UCSD-AML1 (cell line): Measurements from ENCODE around the gene IGSF22.

ENCODE experiments used
- DNase-seq: peaks from one replicate; lab custom pipeline; 2025; ENCODE audit not compliant: unreplicated experiment; lab: John Stamatoyannopoulos, UW

The IGSF22 gene

DNA sequence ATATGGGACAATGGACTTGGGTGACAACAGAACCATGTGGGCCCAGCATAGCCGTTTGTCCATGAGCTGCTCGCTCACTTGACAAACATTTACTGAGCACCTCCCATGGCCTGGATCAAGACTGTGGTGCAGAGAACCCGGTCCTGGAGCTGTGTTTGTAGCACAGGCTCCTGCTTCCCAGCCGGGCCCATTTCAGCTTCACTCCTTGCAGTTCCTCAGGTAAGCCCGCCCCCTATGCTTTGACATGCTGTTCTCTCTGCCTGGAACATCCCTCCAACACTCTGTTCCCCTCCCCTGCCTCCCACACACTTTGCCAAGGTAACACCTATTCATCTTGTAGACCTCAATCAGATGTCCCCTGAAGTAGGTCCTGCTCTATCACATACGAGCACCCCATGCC lies 19.3 kb upstream of the IGSF22 start:
- no peak for DNase-seq

DNA sequence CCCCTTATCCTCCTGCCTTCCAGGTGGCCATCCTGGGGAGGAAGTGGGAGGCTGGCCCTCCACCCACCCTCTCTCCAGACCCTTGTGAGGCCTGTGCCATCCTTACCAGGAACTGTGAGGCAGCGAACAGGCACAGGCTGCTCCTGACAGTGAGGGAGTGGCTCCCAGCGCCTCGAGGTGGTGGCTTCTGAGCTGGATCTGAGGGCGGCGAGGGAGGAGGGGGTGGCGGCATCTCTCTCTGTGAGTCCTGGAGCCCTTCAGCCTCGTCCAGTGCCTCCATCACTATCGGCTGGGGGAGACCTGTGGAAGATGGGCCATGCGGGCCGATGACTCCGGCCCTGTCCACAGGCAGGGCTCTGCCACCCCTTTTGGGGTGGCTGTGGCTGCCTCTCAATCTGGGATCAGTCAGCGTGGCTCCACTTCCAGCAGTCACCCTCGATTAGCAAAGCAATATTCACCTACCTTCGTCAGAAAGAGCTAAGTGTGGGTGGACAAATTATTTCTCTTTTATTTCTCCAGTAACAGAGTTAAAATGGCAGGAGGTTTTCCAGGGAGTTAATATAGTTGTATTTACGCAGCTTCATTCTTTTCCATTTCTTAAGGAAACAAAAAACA lies 18.0 kb upstream of the IGSF22 start:
- DNase-seq: no peak

DNA sequence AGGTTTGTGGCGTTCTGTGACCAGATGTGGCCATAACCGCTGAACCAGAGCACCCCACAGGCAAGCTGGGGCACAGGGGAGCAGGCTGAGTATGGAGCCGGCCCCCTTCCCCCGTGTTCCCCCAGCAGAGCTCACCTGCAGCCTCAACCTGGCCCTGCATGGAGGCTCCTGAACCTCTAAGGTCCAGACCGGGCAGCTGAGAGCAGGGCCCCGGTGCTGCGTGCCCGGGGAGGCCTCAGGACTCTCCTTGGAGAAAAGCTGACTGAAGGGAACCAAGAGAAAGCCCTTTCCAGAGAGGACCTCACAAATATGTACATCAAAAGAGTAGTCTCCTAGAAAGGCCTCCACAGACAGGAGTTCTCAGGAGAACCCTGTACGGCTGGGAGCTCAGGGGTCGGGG lies 17.4 kb upstream of the IGSF22 start:
- DNase-seq: no peak

DNA sequence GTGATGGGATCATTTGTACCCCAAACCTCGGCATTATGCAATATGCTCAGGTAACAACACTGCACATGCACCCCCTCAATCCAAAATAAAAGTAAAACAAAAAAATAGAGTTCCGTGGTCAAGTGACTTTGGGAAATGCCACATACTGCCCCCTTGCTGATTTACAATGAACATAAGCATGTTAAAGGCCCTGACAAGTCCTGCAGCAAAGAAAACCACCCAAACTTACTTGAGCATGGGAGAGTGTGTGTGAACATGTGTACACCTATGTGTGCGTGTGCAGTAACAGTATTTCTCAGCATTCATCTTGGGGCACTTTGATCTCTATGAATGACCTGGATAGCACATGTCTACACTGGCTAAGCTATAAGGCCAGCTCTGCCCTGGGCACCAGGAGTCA lies 15.8 kb upstream of the IGSF22 start:
- no peak for DNase-seq

DNA sequence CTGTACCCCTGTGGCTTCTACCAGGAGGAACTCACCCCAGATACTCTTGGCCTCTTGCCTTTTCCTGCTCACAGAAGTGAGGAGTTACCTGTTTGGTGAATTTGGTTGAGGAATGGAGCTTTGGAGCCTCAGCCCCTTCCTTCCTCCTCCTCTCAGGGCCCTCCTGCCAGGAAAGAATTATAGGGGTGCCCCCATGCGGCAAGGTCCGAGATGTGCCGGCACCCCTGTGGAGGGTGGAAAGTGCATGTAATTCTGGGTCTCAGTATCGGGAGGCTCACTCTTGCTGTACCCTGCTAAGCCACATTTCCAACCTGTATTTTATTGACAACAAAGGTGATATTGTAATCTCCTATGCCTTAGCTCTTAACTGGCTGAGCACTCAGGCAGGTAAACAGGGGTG lies 13.7 kb upstream of the IGSF22 start:
- no peak for DNase-seq

DNA sequence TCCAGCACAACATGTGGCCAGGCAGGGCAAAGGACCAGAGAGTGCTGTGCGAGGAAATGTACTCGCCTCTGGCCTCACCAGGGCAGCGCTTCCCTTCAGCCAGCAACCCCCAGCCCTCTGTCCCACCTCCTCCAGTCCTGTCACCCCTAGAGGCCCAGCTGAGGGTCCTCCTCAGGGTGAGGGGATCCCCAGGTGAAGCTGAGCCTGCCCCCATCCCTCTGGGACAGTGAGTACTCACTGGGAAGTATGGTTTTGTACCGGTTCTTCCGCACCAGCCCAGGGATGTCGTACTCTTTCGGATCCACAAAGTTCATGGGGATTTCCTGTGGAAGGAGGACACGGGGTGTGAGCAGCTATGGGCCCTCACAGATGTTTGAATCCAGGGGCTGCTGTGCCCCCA lies 11.7 kb upstream of the IGSF22 start:
- no peak for DNase-seq

DNA sequence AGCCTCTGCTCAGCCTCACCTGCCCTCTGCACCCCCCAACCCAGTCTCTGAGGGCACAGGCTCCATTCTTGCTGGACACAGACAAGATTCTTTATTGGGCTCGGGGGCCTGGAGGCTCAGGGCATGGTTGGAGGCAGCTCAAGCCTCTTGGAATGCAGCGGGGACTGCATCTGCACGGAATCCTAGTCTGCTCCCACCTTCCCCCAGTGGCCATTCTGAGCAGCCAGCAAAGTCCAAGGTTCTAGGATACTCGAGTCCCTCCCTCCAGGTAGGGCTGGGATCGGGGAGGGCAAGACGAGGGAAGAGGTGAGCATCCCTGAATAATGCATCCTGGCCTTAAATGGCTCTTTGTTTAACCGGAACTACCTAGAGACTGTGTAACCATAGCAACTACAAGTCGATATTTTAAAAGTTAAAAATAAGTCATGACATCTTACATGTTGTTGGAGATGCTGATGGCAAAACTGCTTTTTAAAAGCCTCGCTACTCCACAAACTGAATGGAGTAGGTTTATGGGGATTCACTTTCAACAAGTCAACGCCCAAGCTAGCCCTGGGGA lies 10.7 kb upstream of the IGSF22 start:
- no peak for DNase-seq

DNA sequence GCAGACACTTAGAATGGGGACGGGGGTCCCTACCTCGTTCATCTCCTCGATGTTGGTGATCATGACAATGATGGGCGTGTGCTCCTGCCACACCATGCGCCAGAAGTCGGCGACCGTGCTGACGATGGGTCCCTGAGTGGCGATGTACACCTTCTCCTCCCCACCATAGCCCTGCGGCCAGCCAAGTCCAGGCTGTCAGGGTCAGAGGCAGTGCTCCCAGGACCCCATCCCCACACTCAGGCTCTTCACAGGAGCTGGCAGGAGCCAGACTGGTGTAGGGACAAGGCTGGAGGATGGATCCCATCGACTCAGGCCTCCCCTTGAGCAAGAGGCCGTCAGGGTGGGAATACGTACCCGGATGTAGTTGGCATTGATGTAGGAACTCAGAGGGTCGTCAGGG lies 7.2 kb upstream of the IGSF22 start:
- DNase-seq: no peak

DNA sequence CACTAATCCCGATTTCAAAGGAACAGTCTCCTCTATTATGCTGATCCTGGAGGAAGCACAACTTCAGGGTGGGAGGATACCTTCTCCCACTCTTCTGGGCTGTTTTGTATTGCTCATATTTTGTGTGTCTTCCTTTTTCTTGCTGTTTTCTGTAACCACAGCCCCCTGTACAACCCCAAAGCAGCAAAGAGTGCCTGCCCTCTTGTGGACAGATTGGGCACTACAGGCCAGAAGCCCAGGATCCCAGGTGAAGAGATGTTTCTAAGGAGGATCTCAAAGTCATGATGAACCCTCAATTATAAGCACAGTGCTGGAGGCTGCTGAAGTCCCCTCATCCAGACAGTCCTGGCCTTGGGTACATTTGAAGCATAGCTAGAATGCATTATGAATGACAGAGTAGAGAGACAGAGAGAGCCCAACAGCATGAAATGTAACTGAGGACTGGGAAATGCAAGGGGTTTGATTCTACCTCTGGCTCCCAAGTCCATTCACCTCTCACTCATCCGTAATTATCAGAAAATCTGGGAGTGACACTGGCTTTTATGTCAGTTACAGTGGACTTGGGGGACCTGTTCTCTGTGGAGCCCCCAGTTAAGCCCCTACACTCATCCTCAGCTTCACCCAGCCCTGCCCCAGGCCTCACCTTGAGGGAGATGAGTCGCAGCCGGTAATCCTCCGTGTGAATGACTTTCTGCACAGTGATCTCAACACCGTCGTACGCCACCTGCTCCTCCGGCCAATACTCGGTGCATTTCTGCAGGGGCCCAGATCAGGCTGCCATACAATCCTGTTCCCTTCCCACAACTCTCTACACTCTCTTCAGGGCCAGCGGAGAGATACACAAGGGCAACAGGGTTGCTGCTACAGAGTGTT lies 6.2 kb upstream of the IGSF22 start:
- peak; percentile 53 for DNase-seq

DNA sequence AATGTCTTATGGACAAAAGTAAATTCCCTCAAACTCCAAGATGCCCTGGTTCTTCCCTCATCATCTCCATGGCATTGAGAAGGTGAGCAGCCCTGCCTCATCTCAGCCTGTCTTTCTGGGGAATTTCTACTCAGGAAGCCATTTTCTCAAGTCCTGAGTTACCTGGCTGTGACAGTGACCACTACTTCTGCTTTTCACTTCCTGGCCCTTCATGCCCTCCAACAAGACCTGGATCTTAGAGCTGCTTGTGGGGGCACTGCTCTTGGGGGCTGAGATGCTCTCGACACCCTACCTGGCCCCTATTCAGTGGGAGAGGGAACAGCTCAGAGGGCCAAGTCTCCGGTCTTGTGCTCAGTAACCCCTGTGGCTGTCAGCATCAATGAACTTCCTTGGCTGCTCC lies 5.5 kb upstream of the IGSF22 start:
- no peak for DNase-seq

DNA sequence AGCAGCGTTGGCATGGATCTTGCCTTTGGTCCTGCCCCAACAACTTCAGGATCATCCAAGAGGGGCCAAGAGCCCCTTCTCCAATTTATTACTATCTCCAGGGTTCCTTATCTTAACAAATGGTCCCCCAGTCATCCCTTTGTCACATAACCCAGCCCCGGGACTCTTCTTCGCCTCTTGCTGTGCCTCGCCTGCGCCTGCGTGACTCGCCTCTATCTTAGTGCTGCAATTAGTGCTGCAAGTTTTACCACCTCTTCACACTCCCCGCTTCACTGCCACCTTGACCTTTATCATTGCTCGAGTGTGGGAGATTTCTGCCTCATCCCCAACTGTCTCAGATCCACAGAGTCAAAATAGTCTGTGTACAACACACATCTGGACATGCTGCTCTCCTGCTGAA lies 4.0 kb upstream of the IGSF22 start:
- DNase-seq: no peak

DNA sequence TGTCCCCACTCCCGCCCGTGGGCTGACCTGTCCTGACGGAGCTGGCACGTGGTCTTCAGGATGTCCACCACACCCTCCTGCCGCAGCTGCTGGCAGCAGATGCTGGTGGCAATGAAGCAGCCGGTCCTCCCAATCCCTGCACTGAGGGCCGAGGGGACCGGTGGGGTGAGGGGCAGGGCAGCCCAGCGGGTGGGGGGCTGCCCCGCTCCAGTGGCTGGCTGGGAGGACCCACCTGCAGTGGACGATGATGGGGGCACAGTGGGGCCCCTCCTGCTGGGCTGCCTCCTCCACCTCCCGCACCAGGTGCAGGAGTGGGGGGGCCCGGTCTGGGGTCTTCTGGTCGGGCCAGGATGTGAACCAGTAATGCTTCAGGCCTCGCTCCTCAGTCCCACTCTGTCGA lies 3.4 kb upstream of the IGSF22 start:
- no peak for DNase-seq

DNA sequence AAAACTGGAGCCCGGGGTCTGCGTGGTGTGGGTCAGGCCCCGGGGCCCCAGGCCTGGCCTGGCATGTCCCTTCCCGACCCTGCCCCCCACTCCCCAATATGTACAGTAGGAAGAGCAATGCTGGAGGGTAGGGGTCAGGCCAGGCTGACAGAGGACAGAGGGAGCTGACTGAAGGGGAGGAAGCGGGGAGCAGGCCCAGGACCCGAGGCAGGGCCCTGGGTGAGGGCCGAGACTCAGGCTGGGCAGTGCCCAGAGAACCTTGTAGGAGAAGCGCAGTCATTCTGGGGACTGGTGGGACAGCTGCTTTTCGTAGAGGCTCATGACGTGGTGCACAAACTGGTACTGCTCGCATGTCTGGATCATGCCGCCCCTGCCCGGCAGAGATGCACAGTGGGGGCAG lies 2.7 kb upstream of the IGSF22 start:
- DNase-seq: no peak

DNA sequence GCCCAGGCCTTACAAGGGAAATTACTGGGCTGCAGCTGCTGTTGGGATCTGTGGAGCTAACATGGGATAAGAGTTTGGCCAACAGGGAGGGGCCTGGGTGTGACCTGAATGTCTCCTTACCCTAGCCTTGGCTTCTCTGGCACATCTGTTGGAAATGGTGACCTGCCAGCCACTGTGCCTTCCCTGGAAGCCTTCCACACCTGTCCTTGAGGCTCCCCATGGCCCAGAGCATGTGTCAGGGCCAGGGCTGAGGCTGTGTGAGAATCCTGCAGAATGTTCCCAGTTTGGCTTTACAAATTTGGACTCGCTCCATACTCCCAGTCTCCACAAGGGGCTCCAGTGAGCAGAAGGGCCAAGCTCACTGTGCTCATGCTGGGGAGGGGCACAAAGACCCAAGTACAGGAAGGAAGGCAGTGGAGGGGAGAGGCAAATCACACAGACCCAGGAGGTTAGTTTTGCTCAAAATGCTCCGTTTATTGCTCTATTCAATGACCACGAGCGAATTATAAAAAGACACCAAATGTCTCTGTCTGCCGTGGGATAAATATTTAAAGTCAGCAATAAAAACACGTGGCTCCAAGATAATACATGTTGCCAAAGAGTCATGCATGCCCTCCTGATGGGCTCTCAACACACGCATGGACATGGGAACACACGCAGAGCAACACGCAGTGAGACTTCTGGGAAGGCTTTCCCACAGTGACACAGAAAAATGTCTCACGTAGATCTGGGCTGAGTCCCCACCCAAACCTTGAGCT lies 1.7 kb upstream of the IGSF22 start:
- peak; percentile 47 for DNase-seq

DNA sequence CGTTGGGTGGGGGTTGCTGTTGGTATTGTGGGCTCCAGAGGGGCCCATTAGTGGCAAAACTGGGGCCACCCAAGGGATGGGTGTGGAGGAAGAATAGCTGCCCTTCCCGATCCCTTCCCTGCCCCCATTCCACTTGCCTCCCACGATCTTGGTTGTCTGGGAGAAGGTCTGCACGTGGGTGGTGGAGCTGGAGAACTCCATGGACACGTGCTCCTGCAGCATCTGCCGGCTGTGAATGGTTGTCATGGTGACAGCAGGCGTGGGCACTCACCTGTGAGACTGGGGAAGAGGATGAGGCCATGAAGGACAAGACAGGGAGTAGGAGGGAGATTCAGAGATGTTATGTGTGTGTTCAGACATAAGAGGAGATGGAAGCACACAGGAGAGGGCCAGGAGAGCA lies 2.0 kb downstream of the IGSF22 start:
- no peak for DNase-seq

DNA sequence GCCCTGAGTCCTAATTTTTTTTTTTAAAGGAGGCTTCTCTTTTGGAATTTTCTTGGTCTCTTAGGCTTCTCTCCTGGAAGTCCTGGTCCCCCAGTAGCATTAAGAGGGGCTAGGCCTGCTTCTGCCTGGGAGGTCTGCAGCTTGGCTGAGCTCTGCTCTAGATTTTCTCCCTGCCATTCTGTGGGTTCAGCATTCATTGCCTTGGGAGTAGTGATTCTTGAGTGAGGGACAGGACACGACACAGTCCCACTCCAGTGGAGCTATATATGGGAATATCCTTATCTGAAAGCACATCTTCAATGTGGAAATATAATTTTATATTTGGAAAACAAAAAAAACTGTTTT lies 3.7 kb downstream of the IGSF22 start:
- no peak for DNase-seq

DNA sequence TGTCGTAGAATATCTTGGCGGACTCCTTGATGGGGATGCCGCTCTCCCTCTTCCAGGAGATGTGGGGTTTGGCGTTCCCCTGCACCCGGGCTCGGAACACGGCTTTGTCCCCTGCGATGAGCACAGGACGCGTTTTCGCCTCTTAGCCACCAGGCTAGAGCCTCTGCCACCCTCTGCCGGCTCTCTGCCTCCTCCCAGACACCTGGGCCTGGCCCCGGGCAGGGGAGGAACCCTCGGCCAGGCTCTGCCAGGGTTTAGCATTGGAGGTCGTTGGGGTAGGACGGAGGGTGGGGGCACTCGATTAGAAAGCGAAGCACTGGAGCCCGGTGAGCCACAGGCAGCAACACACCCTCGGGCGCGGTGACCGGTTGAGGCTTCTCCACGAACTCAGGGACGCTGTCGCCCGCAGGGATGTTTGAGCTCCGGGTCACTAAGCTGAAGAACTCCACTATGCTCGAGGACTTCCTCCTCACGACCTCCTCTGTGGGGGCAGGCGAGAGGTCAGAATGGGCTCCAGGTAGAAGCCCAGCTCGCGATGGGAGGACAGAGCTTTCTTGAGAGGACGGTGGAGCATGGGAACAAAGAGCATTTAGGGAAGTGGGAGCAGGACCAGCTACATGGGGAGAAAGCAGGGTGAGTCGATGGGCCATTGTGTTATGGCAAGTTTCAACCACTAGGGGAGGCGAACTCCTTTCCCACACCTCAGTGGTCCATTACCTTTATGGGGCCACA lies 4.3 kb downstream of the IGSF22 start:
- DNase-seq: peak; percentile 48

DNA sequence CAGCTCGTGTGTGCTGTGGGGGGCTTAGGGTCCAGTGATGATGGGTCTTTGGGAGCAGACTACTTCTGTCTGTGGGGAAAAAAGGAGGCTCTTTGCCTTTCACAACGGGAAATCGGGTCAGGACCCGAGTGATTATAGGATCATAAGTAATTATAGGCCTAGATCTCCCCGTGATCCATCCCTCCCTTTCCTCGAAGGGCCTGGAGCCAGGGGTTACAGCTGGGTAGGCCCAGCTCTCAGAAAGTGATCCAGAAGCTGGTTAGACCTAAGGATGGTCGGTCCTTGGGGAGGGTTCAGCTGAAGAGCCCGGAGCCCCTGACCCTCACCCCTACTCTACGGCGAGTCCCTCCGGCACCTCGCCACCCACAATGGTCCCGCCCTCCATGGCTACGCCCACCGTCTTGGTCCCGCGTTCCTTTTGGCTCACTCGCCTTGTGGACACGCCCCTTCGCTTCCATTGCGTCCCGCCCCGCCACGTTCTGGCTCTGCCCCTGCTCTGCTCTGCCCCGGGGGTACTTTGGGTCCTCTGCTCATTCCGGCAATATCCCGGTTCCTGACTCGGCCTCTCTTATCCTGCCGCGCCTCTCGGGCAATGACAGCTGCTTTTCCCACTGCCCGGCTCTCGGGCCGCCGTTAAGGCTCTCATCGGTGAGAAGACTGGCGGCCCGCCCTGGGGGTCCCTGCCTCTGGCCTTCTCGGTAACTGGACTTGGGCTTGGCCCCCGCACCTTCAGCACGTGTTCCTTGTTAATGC lies 5.0 kb downstream of the IGSF22 start:
- DNase-seq: peak; percentile 47

DNA sequence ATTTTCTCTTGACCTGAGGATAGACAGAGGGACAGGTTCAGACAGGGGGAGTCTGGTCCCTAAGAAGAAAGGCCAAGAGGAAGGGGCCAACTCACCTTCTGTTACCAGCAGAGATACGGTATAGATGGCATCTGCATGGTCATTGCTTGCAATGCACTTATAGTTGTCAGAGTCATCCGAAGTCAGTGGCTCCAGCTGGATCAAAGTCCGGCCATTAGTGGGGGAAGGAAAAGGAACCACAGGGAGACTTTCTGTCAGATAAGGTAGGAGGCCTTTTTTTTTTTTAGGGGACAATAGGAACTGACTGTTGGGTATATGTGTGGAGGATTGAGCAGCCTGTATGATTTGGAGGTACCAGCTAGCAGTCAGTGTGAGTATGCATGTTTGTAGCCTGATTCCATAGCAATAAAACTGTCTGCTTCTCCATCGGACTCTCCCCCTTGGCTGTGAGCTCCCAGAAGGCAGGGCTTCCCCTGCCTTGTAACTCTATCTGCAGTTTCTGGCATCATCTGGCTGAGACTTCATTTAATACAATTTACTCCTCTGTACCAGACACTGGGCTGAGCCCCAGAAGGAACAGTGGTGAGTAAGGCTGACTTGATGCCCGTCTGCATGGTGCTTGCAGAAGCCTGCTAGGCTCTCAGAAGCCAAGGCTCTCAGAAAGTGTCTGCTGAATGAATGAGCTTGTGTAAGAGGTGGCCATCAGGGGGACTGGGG lies 5.7 kb downstream of the IGSF22 start:
- DNase-seq: no peak

DNA sequence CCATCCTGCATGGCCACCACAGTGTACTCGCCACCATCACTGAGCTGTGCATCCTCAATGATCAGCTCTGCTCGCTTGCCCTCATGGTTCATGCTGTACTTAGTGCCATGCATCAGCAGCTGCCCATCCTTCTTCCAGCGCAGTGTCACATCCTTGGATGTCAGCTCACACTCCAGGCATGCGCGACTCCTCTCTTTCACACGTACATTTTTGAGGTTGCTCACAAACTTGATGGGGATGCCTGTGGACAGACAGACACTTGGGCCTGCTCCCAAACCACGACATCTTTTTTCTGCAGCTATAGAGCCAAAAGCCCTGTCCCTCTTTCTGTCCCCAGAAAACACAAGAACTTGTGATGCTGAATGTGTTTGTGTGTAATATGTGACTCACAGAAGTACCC lies 10.5 kb downstream of the IGSF22 start:
- DNase-seq: no peak
